Loucy (cell line): ENCODE data around the gene KLHL8.

ENCODE experiments used
- H2AFZ ChIP-seq: fragments of 200-600 bp; sonication (generic); 2 replicates; pipeline ENCODE4 v1.6.0; 2016; ENCODE audit warnings: antibody characterized with exemption, mild to moderate bottlenecking, low read length, moderate library complexity
- H3F3A ChIP-seq: fragments of 200-600 bp; 2 replicates; pipeline ENCODE4 v1.6.0; 2016; ENCODE audit warnings: antibody characterized with exemption, low read depth, mild to moderate bottlenecking
- H3K27me3 ChIP-seq: fragments of 200-600 bp; sonication (generic); 2 replicates; pipeline ENCODE4 v1.6.1; 2014; ENCODE audit warnings: low read length, mild to moderate bottlenecking; ENCODE audit not compliant: insufficient read depth, poor library complexity, severe bottlenecking
- H3K36me3 ChIP-seq: fragments of 200-600 bp; sonication (generic); 2 replicates; pipeline ENCODE4 v1.6.1; 2016; ENCODE audit warnings: low read length; ENCODE audit not compliant: insufficient read depth
- H3K4me1 ChIP-seq: fragments of 200-600 bp; sonication (generic); 2 replicates; pipeline ENCODE4 v1.5.1; 2014; ENCODE audit warnings: low read length, mild to moderate bottlenecking; ENCODE audit not compliant: insufficient read depth, poor library complexity, severe bottlenecking
- H3K4me2 ChIP-seq: fragments of 200-600 bp; sonication (generic); 2 replicates; pipeline ENCODE4 v1.6.0; 2014; ENCODE audit warnings: antibody characterized with exemption, low read length, low read depth, mild to moderate bottlenecking; ENCODE audit not compliant: poor library complexity, severe bottlenecking
- H3K4me3 ChIP-seq: fragments of 200-600 bp; sonication (generic); 2 replicates; pipeline ENCODE4 v1.5.1; 2014; ENCODE audit warnings: low read length, mild to moderate bottlenecking, mixed read lengths; ENCODE audit not compliant: poor library complexity, severe bottlenecking
- H3K79me2 ChIP-seq: fragments of 200-600 bp; sonication (generic); 2 replicates; pipeline ENCODE4 v1.6.1; 2014; ENCODE audit warnings: low read length; ENCODE audit not compliant: insufficient read depth
- H3K9ac ChIP-seq: fragments of 200-600 bp; sonication (generic); 2 replicates; pipeline ENCODE4 v1.6.0; 2014; ENCODE audit warnings: mild to moderate bottlenecking, low read depth, low read length, moderate library complexity; ENCODE audit not compliant: poor library complexity, severe bottlenecking
- H3K9me2 ChIP-seq: fragments of 200-600 bp; sonication (generic); replicated peaks from 2 replicates; pipeline ENCODE4 v1.6.1; 2016; ENCODE audit warnings: low read depth, low read length, mixed read lengths
- H3K9me3 ChIP-seq: fragments of 200-600 bp; sonication (generic); 2 replicates; pipeline ENCODE4 v1.6.1; 2014; ENCODE audit warnings: mild to moderate bottlenecking, antibody characterized with exemption, low read length, low read depth; ENCODE audit not compliant: insufficient read depth
- H4K20me1 ChIP-seq: fragments of 200-600 bp; sonication (generic); 2 replicates; pipeline ENCODE4 v1.6.0; 2014; ENCODE audit warnings: antibody characterized with exemption, low read length, mild to moderate bottlenecking; ENCODE audit not compliant: insufficient read depth, poor library complexity, severe bottlenecking
- CTCF ChIP-seq: fragments of 200-600 bp; sonication (generic); conservative IDR thresholded peaks from 2 replicates; pipeline ENCODE4 v1.5.1; 2014; ENCODE audit warnings: mild to moderate bottlenecking, antibody characterized with exemption, low read length
- EZH2phosphoT487 ChIP-seq: fragments of 200-600 bp; IDR thresholded peaks from 2 replicates; pipeline ENCODE4 v1.6.1; 2018; ENCODE audit warnings: antibody characterized with exemption, mild to moderate bottlenecking, moderate library complexity, borderline replicate concordance

The KLHL8 gene

GRCh38 chr4:87153078-87153870, 67.1 kb downstream of the KLHL8 start:
- Histone ChIP-seq H4K20me1 (no peaks in the 10 kb centered on the region), H3K9me2 (no peaks in the 10 kb centered on the region), H3F3A (no peaks in the 10 kb centered on the region), H2AFZ (no peak overlapping the region), H3K9ac (no peak overlapping the region), H3K79me2 (no peaks in the 10 kb centered on the region), H3K4me2 (no peak overlapping the region), H3K36me3 (no peaks in the 10 kb centered on the region), H3K27me3 (no peaks in the 10 kb centered on the region), H3K9me3 (no peaks in the 10 kb centered on the region), H3K4me3 (no peak overlapping the region), H3K4me1 (no peaks in the 10 kb centered on the region)
- TF ChIP-seq CTCF (no peak), EZH2phosphoT487 (no peak)

- Histone ChIP-seq H3K4me3 (no peak overlapping the region), H3F3A (no peaks in the 10 kb centered on the region), H3K36me3 (no peaks in the 10 kb centered on the region), H4K20me1 (no peaks in the 10 kb centered on the region), H3K27me3 (no peaks in the 10 kb centered on the region), H3K4me2 (no peak overlapping the region), H3K9me3 (no peaks in the 10 kb centered on the region), H2AFZ (no peak overlapping the region), H3K9me2 (no peaks in the 10 kb centered on the region), H3K9ac (no peak overlapping the region), H3K4me1 (no peaks in the 10 kb centered on the region), H3K79me2 (no peaks in the 10 kb centered on the region)
- TF ChIP-seq EZH2phosphoT487 (no peak), CTCF (no peak)
Measured at GRCh38 chr4:87152310-87153041, 67.9 kb downstream of the KLHL8 start.

DNA sequence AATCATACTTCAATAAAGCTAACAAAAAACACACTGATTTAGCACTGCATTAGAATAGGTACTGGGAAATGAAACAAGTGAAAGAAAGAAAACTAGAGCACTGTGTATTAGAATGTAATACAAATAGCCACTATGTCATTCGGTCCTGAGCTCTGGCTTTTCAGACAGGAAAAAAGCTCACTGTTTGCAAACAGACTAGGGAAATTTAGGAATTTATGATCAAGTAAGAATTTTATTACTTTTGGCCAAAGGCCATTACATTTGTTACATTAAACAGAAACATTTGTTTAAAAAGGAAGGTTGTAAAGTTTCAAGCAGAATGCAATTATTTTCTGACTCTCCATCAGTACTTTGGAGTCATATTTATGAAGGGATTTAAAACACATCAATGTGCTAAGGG, 68.7 kb downstream of the KLHL8 start:
- H2AFZ ChIP-seq = no peak overlapping the region
- H3K9me3 ChIP-seq = no peaks in the 10 kb centered on the region
- no peak for TF ChIP-seq CTCF
- no peak for TF ChIP-seq EZH2phosphoT487
- no peak overlapping the region for H3K9ac ChIP-seq
- no peaks in the 10 kb centered on the region for H3K79me2 ChIP-seq
- no peaks in the 10 kb centered on the region for H4K20me1 ChIP-seq
- no peaks in the 10 kb centered on the region for H3K9me2 ChIP-seq
- no peaks in the 10 kb centered on the region for H3K36me3 ChIP-seq
- H3K4me1 ChIP-seq = no peaks in the 10 kb centered on the region
- H3K27me3 ChIP-seq = no peaks in the 10 kb centered on the region
- H3K4me3 ChIP-seq = no peak overlapping the region
- no peaks in the 10 kb centered on the region for H3F3A ChIP-seq
- no peak overlapping the region for H3K4me2 ChIP-seq
